ENCODE measurements around the gene PPP6R3.
"Not testable (repeated sequence)": the region's sequence is repeated elsewhere in the genome, so short reads cannot be mapped to it uniquely, and the experiment has no call there.

Gene PPP6R3

DNA sequence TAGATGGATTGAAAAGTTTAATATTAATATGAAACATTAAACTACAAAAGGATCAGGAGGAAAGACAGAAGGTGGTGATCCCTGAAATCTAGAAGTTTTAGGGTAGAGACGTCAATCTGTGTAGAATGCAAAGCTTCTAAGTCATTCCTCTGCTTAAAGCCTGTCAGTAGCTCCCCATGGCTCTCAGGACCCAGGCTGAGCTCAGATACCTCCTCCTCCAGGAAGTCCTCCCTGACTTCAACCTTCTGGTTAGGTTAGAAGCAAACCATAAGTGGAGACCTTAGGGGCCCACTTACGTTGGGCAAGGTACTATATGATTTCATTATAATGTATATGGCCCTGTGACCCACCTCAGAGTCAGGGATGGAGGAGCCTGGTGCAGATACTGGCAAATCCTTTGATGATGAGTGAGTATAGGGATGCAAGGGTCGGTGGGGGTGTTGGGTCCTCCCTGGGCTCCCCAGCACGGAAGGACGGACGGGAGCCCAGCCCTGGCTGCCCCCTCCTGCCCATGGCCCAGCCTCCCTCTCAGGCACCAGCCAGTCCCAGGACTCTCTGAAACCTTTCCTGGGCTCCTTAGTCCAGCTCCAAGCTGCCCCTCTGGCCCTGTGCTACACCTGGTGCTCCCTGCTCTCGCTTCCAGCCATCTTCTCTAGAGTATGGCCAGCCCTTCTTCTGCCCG lies 3.2 kb upstream of the PPP6R3 start:
- DNase-seq (ENCODE audit: extremely low read depth in 1 of 2, low read depth in 1 of 2): no peak

DNA sequence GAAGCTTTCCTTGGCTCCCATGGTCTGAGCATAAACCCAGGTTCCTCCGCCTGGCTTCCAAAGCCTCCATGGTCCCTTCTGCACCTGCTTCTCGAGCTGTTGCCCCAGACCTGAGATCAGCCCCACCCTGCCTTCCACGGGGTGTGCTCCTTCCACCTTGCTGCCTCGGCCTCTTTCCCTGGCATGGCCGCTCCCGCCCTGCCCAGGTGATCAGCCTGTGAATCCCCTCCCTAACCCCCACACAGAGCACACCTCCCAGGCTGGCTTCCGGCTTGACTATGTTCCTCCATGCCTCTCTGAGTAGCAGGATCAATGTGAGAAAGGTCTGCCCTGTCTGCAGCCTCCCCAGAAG lies 2.7 kb upstream of the PPP6R3 start:
- no peak for DNase-seq (ENCODE audit: extremely low read depth in 1 of 2, low read depth in 1 of 2)

DNA sequence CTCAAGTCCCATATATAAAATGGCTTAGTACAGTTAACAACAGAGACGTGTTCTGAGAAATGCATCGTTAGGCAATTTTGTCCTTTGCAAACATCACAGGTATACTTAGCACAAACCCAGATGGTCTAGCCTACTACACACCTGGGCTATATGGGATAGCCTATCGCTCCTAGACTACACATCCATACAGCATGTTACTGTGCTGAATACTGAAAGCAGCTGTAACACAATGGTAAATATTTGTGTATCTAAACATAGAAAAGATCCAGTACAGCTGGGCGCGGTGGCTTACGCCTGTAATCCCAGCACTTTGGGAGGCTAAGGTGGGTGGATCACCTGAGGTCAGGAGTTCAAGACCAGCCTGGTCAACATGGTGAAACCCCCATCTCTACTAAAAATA lies 2.2 kb upstream of the PPP6R3 start:
- not testable (repeated sequence) for DNase-seq (ENCODE audit: extremely low read depth in 1 of 2, low read depth in 1 of 2)

DNA sequence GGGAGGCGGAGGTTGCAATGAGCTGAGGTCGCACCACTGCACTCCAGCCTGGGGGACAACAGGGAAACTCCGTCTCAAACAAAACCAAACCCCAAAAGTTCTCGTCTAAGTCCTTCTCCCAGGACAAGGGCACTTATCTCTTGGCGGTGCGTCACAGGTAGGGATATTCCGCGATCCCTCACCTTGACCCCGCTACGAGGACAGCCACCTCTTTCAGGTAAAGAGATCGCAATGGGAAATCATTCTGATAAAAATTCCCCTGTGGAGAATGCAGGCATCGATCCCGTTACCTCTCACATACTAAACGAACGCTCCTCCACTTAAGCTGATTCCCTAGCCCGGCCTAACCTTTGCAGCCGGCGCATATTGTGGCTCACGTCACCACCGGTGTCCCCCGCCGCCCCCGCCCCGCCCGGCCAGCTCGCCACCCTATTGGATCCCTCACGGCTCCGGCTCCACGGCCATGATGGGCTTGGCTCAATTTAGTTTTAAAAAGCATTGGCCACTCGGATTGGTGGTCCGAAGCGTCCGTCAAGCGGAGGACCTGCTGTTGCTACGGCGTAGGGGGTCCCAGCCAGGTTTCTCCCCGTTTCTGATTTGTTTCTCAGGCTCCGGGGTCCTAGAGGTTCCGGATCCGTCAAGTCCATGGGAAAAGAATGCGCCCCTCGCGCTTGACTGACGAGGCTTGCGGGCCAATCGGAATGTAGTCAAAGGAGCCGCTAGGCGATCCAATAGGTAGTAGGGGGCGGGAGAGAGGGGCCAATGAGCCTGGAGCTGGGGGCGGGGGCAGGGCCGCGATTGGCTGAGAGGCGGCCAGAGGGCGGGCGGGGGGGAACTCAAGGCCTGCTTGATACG lies 439 bp upstream of the PPP6R3 start:
- peak; percentile 87 to 93 for DNase-seq (ENCODE audit: extremely low read depth in 1 of 2, low read depth in 1 of 2)

DNA sequence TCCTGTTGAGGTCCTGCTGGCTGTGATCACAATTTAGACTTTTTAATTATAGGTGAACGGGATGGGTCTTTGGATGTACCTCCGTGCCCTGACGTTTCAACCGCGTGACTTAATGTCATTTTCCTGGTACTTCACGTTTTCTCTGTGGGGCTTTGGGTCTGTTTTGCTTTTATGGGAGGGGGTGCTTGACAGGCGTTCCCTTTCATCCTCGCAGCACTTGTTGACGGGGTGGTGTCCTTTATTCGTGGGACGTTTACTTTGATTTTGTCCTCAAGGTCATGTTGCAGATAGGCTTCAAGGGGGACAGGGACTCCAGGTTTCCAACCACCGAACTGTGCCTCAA lies 994 bp downstream of the PPP6R3 start:
- no peak for DNase-seq (ENCODE audit: extremely low read depth in 1 of 2, low read depth in 1 of 2)

DNA sequence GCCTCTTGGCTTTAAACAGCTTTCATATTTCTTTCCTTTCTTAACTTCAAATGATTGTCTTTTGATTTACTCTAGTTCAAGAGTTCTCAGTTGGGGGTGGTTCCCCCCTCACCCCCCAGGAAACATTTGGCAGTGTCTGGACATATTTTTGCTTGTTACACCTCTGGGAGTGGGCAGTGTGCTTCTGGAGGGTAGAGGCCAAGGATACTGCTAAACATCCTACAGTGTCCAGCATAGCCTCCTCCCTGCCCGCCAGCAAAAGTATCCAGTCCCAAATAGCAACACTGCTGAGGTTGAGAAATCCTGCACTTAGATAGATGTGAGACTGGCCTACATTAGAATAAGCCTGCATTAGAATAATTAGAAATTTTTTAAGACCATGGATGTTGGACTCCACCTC lies 3.2 kb downstream of the PPP6R3 start:
- DNase-seq (ENCODE audit: extremely low read depth in 1 of 2, low read depth in 1 of 2): no peak

DNA sequence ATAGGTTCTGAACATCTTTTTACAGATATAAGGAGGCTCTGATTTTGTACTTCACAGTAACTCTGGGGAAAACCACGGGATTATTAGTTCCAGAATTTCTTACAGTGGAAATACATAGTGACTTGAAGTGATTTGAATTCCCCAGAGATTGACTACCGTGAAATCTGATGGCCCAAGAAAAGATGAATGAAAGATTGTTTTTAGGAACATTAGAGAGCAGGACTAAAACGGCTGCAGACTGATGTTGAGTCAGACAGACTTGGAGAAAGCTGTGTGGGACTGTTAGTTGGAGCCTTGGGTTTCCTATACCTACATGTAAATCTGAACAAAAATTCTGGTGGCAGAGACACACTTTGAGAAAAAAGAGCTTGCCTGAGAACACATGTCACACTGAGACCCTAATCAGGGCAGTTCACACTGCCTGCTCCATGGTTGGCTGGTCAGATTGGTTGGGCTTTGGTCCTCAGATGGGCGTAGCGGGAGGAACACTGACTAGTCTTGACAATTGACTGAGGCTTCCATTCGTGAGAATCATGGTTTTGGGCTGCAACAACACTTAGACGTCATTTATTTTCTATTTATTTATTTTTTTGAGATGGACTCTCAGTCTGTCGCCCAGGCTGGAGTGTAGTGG lies 6.8 kb downstream of the PPP6R3 start:
- DNase-seq (ENCODE audit: extremely low read depth in 1 of 2, low read depth in 1 of 2): no peak

DNA sequence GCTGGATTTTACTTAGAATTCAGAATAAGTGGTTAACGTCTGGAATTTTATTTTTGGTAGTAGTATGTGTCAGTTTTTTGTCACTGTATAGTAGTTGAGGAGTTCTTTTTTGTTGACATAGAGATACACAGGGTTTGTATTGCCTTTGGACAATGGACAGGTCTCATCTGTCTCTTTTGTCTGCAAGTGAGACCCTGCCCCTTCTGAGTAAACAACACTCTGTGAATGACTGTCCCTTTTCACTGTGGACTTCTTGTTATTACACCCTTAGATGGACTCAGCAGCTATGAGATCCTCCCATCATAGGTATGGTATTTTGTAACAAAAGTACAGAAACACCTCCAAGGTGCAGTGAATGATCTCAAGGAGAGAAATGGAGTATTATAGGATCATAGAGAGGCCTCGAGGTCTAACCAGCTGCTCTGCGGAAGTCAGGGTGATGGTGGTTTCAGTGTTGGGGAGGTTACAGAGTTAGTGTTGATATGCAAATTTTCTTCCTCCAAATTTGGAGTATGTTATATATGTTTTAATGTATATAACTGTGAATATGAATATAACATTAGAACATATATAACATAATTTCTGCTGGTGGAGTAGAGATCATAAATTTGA lies 7.8 kb downstream of the PPP6R3 start:
- DNase-seq (ENCODE audit: extremely low read depth in 1 of 2, low read depth in 1 of 2): no peak

DNA sequence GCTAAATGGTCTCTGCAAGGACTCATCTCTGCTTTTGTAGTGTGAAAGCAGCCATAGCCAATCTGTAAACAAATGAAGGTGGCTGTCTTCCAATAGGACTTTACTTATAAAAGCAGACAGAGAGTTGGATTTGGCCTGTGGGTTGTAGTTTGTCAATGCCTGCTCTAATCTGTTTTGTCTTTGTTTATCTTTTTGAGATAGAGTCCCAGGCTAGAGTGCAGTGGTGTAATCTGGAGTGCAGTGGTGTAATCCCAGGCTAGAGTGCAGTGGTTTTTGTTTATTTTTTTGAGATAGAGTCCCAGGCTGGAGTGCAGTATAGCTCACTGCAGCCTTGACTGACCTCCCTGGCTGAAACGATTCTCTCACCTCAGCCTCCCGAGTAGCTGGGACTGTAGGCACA lies 8.6 kb downstream of the PPP6R3 start:
- DNase-seq (ENCODE audit: extremely low read depth in 1 of 2, low read depth in 1 of 2): no peak

DNA sequence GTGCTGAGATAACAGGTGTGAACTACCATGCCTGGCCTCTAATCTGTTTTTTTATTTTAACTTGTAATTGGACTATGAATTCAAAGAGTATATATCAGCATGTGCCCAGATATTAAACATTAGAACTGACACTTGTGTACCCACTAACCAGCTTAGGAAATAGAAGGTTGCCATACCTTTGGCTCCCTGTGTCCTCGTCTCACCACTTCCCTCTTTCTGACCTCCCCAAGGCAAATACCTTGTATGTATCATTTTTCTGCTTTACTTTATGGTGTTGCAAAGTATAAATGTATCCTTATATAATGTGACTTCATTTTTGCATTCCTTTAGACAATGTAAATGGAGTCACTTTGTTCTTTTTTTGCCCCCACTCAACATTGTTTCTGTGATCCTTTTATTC lies 9.1 kb downstream of the PPP6R3 start:
- DNase-seq (ENCODE audit: extremely low read depth in 1 of 2, low read depth in 1 of 2): no peak

DNA sequence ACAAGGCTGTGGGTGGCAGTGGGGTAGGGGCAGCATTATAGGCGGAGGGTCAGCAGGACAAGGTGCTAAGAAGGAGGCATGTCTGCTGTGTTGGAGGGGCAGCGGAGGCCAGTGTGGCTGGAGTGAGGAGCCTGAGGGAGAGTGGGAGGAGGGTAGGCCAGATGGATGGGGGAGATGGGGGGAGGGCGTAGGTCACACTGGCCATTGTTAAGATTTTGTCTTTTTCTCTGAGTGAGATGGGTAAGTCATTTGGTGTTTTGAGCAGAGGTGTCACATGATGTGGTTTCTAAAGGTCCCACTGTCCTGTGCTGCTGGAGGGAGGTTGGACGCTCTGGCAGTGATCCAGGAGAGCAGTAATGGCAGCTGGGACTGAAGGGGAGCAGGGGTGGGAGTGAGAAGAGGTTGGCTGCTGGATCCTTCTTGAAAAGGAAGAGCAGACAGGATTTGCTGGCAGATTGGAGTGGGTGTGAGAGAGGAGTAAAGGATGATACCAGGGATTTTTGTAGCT lies 9.8 kb downstream of the PPP6R3 start:
- DNase-seq (ENCODE audit: extremely low read depth in 1 of 2, low read depth in 1 of 2): no peak

DNA sequence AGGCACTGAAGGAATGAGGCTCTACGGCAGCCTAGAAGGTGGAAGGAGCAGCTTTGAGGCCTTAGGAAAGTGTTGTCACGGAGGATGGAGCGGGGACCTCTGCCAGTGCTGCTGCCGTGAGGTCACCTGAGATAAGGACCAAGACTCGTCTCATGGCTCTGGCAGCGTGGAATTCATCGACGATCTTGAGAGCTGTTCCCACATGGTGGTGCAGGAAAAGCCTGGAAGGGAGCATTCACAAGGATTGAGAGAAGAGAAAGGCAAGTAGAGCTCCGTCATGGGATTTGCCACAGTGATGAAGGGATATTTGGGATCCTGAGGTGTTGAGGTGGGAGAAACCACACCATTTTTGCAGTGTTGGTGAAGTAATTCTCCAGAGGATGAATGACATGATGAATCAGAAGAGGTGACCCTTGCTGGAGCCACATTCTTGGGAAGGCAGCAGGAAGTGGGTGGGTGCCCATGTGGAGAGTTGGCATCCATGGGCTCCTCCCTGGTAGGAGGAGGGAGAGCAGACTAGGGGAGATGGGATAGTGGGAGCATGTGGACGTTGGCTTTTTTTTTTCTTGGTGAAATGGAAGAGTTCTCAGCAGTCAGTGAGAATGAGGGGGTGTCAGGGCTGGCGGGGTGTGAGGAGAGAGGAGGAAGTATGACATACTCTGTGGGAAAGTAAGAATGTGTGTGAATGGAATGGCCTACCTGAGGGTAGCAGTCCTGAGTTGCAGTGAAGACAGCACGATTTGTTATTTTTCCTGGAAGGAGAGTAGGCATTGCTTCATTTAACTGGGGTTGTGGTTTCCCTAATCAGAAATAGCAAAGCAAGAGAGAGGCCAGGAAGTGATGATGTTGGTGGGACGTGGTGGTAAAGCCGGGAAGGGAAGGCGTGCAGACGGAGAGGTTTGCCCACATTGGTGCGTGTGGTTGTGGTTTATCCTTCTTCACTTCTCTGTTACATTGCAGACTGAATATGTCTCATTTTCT lies 11.1 kb downstream of the PPP6R3 start:
- DNase-seq (ENCODE audit: extremely low read depth in 1 of 2, low read depth in 1 of 2): peak; percentile 47 to 68

DNA sequence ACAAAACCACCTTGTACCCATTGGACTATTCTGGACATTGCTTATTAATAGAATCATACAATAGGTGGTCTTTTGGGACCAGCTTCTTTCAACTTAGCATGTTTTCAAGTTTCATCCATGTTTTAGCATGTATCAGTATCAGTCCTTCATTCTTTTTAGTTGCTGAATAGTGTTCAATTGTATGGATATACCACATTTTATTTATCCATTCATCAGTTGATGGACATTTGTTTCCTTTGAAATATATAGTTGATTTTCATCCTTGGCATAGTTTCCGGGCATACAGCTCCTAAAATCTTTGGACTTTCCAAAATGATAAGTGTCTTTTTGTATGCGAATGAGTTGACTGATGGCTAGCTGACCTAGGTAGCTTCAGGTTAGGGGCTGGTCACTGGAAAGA lies 12.2 kb downstream of the PPP6R3 start:
- no peak for DNase-seq (ENCODE audit: extremely low read depth in 1 of 2, low read depth in 1 of 2)

DNA sequence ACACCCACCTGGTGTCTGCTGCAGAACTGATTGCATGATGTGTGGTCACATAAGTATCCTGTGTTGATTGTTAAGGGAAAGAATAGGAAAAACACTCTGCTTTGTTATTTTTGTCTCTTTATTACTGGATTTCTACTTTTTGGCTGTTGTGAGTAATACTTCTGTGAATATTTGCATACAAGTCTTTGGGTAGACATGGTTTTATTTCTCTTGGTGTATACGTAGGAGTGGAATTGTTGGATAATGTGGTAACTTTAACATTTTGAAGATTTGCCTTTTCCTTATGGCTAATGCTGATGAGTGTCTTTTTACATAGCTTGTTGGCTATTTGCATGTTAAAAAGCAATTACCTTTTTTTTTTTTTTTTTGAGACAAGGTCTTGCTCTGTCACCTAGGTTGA lies 13.1 kb downstream of the PPP6R3 start:
- DNase-seq (ENCODE audit: extremely low read depth in 1 of 2, low read depth in 1 of 2): no peak

DNA sequence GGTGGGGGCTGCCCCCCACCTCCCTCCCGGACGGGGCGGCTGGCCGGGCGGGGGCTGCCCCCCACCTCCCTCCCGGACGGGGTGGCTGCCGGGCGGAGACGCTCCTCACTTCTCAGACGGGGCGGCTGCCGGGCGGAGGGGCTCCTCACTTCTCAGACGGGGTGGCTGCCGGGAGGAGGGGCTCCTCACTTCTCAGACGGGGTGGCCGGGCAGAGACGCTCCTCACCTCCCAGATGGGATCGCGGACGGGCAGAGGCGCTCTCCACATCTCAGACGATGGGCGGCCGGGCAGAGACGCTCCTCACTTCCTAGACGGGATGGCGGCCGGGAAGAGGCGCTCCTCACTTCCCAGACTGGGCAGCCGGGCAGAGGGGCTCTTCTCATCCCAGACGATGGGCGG lies 15.1 kb downstream of the PPP6R3 start:
- DNase-seq (ENCODE audit: extremely low read depth in 1 of 2, low read depth in 1 of 2): not testable (repeated sequence)

DNA sequence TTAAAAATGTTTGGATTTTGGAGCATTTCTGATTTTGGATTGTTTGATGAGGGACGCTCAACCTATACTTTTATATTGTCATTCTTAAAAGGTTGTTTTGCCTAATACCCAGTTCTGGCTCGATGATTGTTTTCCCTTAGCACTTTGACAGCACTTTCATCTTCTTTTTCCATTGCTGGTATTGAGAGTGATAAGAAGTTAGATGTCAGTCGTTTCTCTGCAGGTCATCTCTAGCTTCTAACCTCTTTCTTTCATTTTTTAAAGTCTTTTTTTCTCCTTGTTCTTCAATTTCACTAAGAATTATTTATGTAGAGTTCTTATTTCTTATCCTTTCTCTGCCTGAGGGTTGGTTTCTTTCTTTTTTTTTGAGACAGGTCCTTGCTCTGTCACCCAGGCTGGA lies 18.8 kb downstream of the PPP6R3 start:
- DNase-seq (ENCODE audit: extremely low read depth in 1 of 2, low read depth in 1 of 2): no peak

DNA sequence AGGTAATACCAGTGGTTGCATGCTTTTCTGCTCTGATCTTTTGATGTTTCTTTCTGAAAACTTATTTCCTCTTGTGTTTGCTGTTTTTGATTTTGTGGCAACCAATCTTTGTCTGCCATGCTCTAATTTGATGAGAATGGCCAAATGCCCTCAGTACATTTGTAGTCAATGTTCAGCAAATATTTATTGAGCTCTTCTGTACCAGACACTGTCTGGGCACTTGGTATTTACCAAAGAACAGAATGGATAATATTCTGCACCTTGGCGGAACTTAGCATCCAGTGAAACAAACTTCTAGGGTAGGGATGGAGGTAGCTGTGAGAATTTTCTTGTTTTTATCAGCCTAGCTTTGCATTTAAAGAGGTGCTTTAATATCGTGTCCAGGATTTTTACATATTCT lies 19.6 kb downstream of the PPP6R3 start:
- DNase-seq (ENCODE audit: extremely low read depth in 1 of 2, low read depth in 1 of 2): no peak

DNA sequence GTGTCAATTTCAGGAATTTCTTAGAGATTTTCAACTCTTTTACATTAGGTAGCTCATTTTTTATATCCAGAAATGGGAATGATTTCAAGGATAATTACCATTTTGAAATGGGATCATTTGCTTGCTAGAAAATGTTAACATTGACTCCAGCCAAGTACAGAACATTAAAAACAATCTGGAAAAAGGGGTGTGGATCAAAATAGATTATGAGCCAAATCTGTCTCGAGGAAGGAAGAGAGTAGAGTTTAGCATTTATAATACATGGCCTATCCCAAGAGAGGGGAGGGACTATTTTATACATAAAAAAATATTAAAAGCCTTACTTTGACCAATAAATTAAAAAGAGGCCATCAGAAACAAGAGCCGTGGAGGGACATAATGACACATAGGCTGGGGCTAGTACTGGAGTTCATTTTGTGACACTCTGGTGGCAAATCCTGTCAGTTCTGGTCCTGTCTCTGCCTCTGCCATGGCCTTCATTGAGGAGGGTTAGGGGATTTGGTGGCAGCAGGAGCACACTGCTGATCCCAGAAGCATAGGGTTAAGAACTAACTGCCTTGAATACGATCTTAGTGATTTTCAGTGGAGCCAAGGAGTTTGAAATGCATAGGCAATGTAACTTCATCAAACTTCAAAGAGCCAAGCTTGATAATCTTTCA lies 20.4 kb downstream of the PPP6R3 start:
- no peak for DNase-seq (ENCODE audit: extremely low read depth in 1 of 2, low read depth in 1 of 2)

DNA sequence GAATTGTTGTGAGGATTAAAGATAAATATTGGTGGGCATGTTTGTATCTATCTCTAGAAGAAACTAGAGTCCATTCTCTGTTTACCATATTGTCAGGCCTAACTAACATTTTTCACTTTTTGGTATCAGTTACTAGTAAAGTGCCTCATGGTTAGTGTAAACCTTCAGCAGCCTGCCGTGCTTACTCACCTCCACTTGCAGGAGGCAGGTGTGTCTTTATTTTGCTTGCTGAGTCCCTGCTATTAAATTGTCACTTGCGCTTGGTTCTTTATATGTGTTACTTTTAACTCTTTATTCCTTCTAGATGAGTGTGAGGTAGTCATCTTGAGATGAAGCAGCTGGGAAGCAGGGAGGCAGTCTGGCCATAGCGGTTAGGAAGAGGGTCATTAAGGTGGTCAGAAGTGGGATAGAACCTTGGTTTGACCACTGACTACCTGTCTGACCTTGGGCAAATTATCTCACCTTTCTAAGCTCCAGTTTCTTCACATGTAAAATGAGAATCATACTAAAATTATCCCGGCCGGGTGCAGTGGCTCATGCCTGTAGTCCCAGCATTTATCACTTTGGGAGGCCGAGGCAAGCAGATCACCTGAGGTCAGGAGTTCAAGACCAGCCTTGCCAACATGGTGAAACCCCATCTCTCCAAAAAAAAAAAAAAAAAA lies 21.2 kb downstream of the PPP6R3 start:
- no peak for DNase-seq (ENCODE audit: extremely low read depth in 1 of 2, low read depth in 1 of 2)

Measured in stimulated activated CD8-positive, alpha-beta memory T cell treated with anti-CD3 and anti-CD28 coated beads, Interleukin-7, amount 100 ng/mL, for 48 hours (primary cell).